ENCODE results near the gene HNF4A. TPM values are rescaled to one million over a fixed set of nuclear protein-coding genes. Genes with fewer than 3 reads are reported as not detected.

HNF4A gene
- polyA plus RNA-seq, 1 experiment: not detected

DNA sequence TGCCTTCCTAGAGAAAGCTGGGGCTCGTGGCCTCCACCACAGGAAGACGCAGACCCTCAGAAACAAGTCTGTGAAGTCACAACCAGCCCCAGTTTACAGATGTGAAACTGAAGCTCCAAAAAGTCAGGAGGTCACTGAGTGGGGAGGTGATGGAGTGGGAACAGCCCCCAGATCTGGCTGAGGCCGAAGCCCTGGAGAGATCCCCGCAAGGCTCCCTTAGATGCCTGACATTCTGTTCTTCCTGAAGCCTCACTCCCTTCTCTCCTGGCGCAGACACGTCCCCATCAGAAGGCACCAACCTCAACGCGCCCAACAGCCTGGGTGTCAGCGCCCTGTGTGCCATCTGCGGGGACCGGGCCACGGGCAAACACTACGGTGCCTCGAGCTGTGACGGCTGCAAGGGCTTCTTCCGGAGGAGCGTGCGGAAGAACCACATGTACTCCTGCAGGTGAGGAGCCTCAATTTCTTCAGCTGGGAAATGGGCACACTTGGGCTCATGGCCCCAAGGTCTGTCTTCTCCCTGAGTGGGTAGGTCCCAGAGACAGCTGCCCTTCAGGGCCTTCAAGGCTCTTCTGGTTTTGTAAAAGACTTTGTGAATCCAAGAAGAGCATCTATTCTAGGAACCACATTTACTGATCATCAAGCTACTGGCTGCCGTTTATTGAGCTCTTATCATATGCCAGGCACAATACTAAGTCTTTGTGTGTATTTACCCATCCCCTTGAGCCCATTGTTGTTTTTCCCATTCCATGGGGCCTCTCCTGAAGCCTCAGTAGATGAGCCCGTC, 50.5 kb downstream of the HNF4A start:
- no peak for TF ChIP-seq CTCF (IDR thresholded peaks at IDR 0.05; ENCODE audit: low read depth, low read length)
- CTCF ChIA-PET: interaction anchor here (1.0 kb wide), 1 partner anchor 54 kb away, joined by 3 read pairs; no protein-coding TSS in a partner anchor

GRCh38 chr20:44406572-44407137, 51.2 kb downstream of the HNF4A start:
- Histone ChIP-seq H3K4me3 (ENCODE audit: low read depth, low read length) (no peak overlapping the region), H3K9me3 (ENCODE audit: control insufficient read depth, insufficient read depth, low read length) (no peaks in the 10 kb centered on the region; the same call in 1 of the 2 replicates), H3K27me3 (ENCODE audit: control insufficient read depth, insufficient read depth, low read length) (peaks cover 6% of the 10 kb centered on the region), H3K27ac (ENCODE audit: low read depth, low read length) (no peak overlapping the region)
- DNase-seq (ENCODE audit: low read depth, low spot score): no peak
- TF ChIP-seq CTCF (IDR thresholded peaks at IDR 0.05; ENCODE audit: low read depth, low read length): no peak
- POLR2A ChIA-PET: no interaction called here
- CTCF ChIA-PET: interaction anchor here (0.6 kb wide), 1 partner anchor 1905 kb away, joined by 5 read pairs; no protein-coding TSS in a partner anchor

More for the DNA sequence above, 50.5 kb downstream of the HNF4A start:
- Histone ChIP-seq H3K4me3 (ENCODE audit: low read depth, low read length) (no peak overlapping the region), H3K9me3 (ENCODE audit: control insufficient read depth, insufficient read depth, low read length) (no peaks in the 10 kb centered on the region; the same call in 1 of the 2 replicates), H3K27me3 (ENCODE audit: control insufficient read depth, insufficient read depth, low read length) (peaks cover 7% of the 10 kb centered on the region), H3K27ac (ENCODE audit: low read depth, low read length) (no peak overlapping the region)
- POLR2A ChIA-PET: no interaction called here
- no peak for DNase-seq (ENCODE audit: low read depth, low spot score)

GRCh38 chr20:44407402-44408184, 52.1 kb downstream of the HNF4A start:
- POLR2A ChIA-PET: no interaction called here
- no peak for DNase-seq (ENCODE audit: low read depth, low spot score)
- H3K27ac ChIP-seq (ENCODE audit: low read depth, low read length): no peak overlapping the region

DNA sequence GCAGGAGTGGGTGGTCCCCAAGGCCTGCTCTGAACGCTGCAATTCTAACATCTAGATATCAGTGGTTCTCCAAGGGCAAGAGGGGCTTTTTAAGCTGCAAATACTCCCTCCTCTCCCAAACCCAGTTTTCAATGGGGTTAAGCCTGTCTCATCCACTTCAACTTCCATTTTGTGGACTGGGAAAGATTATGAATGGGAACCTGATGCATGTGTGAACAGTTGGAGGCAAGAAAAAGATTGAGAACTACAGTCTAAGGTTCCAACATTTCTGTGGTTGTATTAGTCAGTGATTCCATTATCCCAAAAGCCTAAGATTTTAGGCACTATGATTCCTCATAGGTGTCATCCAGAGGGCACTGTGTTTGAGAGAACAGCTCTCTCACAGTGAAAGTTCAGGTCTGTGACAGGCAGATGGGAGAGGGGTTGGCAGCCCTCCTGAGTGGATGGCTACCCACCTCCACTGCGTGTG, 53.7 kb downstream of the HNF4A start:
- ChIA-PET POLR2A (no interaction called here), CTCF (interaction anchor here (0.6 to 0.7 kb wide), 2 partner anchors 25 to 192 kb away, joined by 3 to 4 read pairs; no protein-coding TSS in a partner anchor)
- Histone ChIP-seq H3K27ac (ENCODE audit: low read depth, low read length) (no peak overlapping the region), H3K4me3 (ENCODE audit: low read depth, low read length) (no peak overlapping the region), H3K27me3 (ENCODE audit: control insufficient read depth, insufficient read depth, low read length) (peaks cover 21% of the 10 kb centered on the region), H3K9me3 (ENCODE audit: control insufficient read depth, insufficient read depth, low read length) (no peaks in the 10 kb centered on the region; the same call in 1 of the 2 replicates)
- DNase-seq (ENCODE audit: low read depth, low spot score): no peak
- TF ChIP-seq CTCF (IDR thresholded peaks at IDR 0.05; ENCODE audit: low read depth, low read length): no peak

More at GRCh38 chr20:44407402-44408184, 52.1 kb downstream of the HNF4A start:
- TF ChIP-seq CTCF (IDR thresholded peaks at IDR 0.05; ENCODE audit: low read depth, low read length): no peak
- Histone ChIP-seq H3K27me3 (ENCODE audit: control insufficient read depth, insufficient read depth, low read length) (peaks cover 12% of the 10 kb centered on the region), H3K4me3 (ENCODE audit: low read depth, low read length) (no peak overlapping the region), H3K9me3 (ENCODE audit: control insufficient read depth, insufficient read depth, low read length) (no peaks in the 10 kb centered on the region; the same call in 1 of the 2 replicates)
- CTCF ChIA-PET: interaction anchor here (0.6 kb wide), 2 partner anchors 676 to 1904 kb away, joined by 5 to 7 read pairs; no protein-coding TSS in a partner anchor

Data from AG04450 (cell line).